ENCODE results near the gene STK24.
A peak's percentile ranks its signal among the peaks of the same experiment; 100 is the strongest.

Gene STK24

DNA sequence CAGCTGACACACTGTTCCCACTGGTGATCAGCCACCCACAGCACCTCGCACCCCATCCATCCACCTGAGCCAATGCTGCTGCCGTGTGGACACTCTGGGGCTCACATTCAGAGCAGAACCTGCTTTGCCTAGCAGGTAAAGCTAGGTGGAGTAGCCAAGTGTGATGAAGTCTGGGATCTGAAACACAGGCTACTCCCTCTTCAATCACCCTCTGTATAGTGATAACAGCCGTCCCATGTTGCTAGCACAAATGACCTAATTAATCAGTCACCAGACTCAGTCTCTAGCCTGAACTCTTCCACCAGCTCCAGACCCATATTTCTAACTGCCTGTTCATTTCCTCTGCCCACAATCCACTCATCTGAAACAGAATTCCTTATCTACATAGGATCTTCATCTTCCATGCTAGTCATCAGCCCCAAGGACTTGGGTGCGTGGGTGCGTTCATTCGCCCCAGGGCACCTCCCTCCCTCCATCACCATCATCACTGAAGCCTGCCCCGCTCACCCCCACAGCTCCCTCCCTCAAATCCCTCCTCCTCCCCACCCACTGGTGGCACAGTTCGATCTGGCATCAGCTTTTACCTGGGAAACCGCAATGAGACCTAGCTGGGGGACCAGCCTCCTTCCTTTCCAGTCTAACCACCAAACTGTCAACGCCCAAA, 19.8 kb downstream of the STK24 start:
- no peaks in the 10 kb centered on the region for H3K27me3 ChIP-seq (ENCODE audit: control insufficient read depth in 5 of 5, insufficient read depth in 4 of 5, low read length in 5 of 5)
- H3K9me3 ChIP-seq (ENCODE audit: control insufficient read depth in 5 of 5, low read length in 5 of 5), result no peaks in the 10 kb centered on the region
- H3K27ac ChIP-seq (ENCODE audit: low read depth, low read length), result no peak overlapping the region
- H3K9ac ChIP-seq (ENCODE audit: low read length in 5 of 5), result no peak overlapping the region
- peaks cover 0 to 6% (median 2%) of the 10 kb centered on the region in 5 donors for H3K36me3 ChIP-seq (ENCODE audit: control insufficient read depth in 5 of 5, insufficient read depth in 5 of 5, low read length in 5 of 5)
- H3K4me3 ChIP-seq (ENCODE audit: low read depth in 1 of 5, low read length in 5 of 5), result no peak overlapping the region
- peaks cover 1 to 34% (median 31%) of the 10 kb centered on the region in 5 donors for H3K4me1 ChIP-seq (ENCODE audit: control insufficient read depth in 5 of 5, insufficient read depth in 5 of 5, low read length in 5 of 5)

GRCh38 chr13:98556142-98556816, 20.6 kb downstream of the STK24 start:
- no peak overlapping the region for H3K9ac ChIP-seq (ENCODE audit: low read length in 5 of 5)
- peaks cover 0 to 11% (median 5%) of the 10 kb centered on the region in 5 donors for H3K36me3 ChIP-seq (ENCODE audit: control insufficient read depth in 5 of 5, insufficient read depth in 5 of 5, low read length in 5 of 5)
- no peak overlapping the region for H3K27ac ChIP-seq (ENCODE audit: low read depth, low read length)
- no peaks in the 10 kb centered on the region for H3K9me3 ChIP-seq (ENCODE audit: control insufficient read depth in 5 of 5, low read length in 5 of 5)
- no peaks in the 10 kb centered on the region for H3K27me3 ChIP-seq (ENCODE audit: control insufficient read depth in 5 of 5, insufficient read depth in 4 of 5, low read length in 5 of 5)
- no peak overlapping the region for H3K4me3 ChIP-seq (ENCODE audit: low read depth in 1 of 5, low read length in 5 of 5)
- peaks cover 1 to 34% (median 31%) of the 10 kb centered on the region in 5 donors for H3K4me1 ChIP-seq (ENCODE audit: control insufficient read depth in 5 of 5, insufficient read depth in 5 of 5, low read length in 5 of 5)

DNA sequence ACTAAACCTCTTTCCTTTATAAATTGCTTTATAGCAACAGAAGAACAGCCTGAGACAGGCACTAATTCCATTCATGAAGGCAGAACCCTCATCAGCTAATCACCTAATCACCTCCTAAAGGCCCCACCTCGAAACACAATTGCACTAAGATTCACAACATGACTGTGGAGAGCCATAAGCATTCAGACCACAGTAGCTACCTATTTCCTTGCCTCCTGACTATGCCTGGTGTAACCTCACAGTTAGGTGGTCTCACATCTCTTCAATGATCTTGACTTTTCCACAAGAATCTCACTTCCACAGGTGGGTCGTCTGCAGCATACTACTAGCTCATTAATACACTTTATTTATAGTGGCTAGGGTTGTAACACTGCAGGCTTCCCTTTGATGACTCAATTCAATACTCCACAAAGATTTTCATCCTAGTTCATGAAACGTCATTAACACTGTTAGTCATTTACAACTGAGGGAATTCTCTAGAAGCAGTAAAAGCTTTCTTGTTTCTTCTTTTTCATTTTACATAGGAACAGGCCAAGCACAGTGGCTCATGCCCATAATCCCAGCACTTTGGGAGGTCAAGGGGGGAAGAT, 27.1 kb downstream of the STK24 start:
- H3K27ac ChIP-seq (ENCODE audit: low read depth, low read length), result no peak overlapping the region
- H3K4me3 ChIP-seq (ENCODE audit: low read depth in 1 of 5, low read length in 5 of 5), result no peak overlapping the region
- H3K9ac ChIP-seq (ENCODE audit: low read length in 5 of 5), result no peak overlapping the region
- no peaks in the 10 kb centered on the region for H3K9me3 ChIP-seq (ENCODE audit: control insufficient read depth in 5 of 5, low read length in 5 of 5)
- peaks cover 0 to 11% (median 5%) of the 10 kb centered on the region in 5 donors for H3K36me3 ChIP-seq (ENCODE audit: control insufficient read depth in 5 of 5, insufficient read depth in 5 of 5, low read length in 5 of 5)
- peaks cover 1 to 19% (median 13%) of the 10 kb centered on the region in 5 donors for H3K4me1 ChIP-seq (ENCODE audit: control insufficient read depth in 5 of 5, insufficient read depth in 5 of 5, low read length in 5 of 5)
- H3K27me3 ChIP-seq (ENCODE audit: control insufficient read depth in 5 of 5, insufficient read depth in 4 of 5, low read length in 5 of 5), result no peaks in the 10 kb centered on the region

DNA sequence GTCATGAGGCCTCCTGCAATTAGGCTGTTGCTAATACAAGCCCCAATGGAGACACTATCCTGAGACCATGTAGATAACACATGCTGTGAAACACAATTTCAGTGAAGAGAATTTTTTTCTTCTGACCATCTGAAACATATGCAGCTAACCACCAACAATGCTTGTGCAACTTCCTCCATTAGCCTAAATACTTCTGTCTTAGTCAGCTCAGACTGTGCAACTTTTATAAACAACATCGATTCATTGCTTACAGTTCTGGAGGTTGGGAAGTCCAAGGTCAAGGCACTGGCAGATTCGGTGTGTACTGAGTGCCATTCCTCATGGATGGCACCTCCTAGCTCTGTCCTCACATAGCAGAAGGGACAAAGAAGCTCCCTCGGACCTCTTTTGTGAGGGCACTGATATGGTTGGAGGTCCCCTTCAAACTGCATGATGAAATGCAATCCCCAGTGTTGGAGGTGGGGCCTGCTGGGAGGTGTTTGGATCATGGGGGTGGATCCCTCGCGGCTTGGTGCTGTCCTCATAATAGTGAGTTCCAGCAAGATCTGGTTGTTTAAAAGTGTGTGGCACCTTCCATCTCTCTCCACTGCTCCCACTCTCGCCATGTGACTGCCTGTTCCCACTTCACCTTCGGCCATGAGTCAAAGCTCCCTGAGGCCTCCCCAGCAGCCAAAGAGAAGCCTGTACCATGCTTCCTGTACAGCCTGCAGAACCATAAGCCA, 27.7 kb downstream of the STK24 start:
- no peak overlapping the region for H3K4me3 ChIP-seq (ENCODE audit: low read depth in 1 of 5, low read length in 5 of 5)
- no peak overlapping the region for H3K9ac ChIP-seq (ENCODE audit: low read length in 5 of 5)
- peaks cover 0 to 11% (median 5%) of the 10 kb centered on the region in 5 donors for H3K36me3 ChIP-seq (ENCODE audit: control insufficient read depth in 5 of 5, insufficient read depth in 5 of 5, low read length in 5 of 5)
- H3K27me3 ChIP-seq (ENCODE audit: control insufficient read depth in 5 of 5, insufficient read depth in 4 of 5, low read length in 5 of 5), result no peaks in the 10 kb centered on the region
- H3K27ac ChIP-seq (ENCODE audit: low read depth, low read length), result no peak overlapping the region
- H3K4me1 ChIP-seq (ENCODE audit: control insufficient read depth in 5 of 5, insufficient read depth in 5 of 5, low read length in 5 of 5), result peaks cover 2 to 22% (median 18%) of the 10 kb centered on the region in 5 donors
- no peaks in the 10 kb centered on the region for H3K9me3 ChIP-seq (ENCODE audit: control insufficient read depth in 5 of 5, low read length in 5 of 5)

- Histone ChIP-seq H3K9ac (ENCODE audit: low read length in 5 of 5) (no peak overlapping the region), H3K27ac (ENCODE audit: low read depth, low read length) (no peak overlapping the region), H3K36me3 (ENCODE audit: control insufficient read depth in 5 of 5, insufficient read depth in 5 of 5, low read length in 5 of 5) (peaks cover 0 to 11% (median 5%) of the 10 kb centered on the region in 5 donors), H3K27me3 (ENCODE audit: control insufficient read depth in 5 of 5, insufficient read depth in 4 of 5, low read length in 5 of 5) (no peaks in the 10 kb centered on the region), H3K4me1 (ENCODE audit: control insufficient read depth in 5 of 5, insufficient read depth in 5 of 5, low read length in 5 of 5) (peaks cover 3 to 26% (median 18%) of the 10 kb centered on the region in 5 donors), H3K4me3 (ENCODE audit: low read depth in 1 of 5, low read length in 5 of 5) (no peak overlapping the region), H3K9me3 (ENCODE audit: control insufficient read depth in 5 of 5, low read length in 5 of 5) (no peaks in the 10 kb centered on the region)
Observed at GRCh38 chr13:98548230-98548629, 28.7 kb downstream of the STK24 start.

GRCh38 chr13:98547455-98547854, 29.5 kb downstream of the STK24 start:
- H3K4me3 ChIP-seq (ENCODE audit: low read depth in 1 of 5, low read length in 5 of 5), result no peak overlapping the region
- H3K27me3 ChIP-seq (ENCODE audit: control insufficient read depth in 5 of 5, insufficient read depth in 4 of 5, low read length in 5 of 5), result no peaks in the 10 kb centered on the region
- H3K9ac ChIP-seq (ENCODE audit: low read length in 5 of 5), result no peak overlapping the region
- no peaks in the 10 kb centered on the region for H3K9me3 ChIP-seq (ENCODE audit: control insufficient read depth in 5 of 5, low read length in 5 of 5)
- H3K27ac ChIP-seq (ENCODE audit: low read depth, low read length), result no peak overlapping the region
- H3K36me3 ChIP-seq (ENCODE audit: control insufficient read depth in 5 of 5, insufficient read depth in 5 of 5, low read length in 5 of 5), result peaks cover 0 to 11% (median 4%) of the 10 kb centered on the region in 5 donors
- H3K4me1 ChIP-seq (ENCODE audit: control insufficient read depth in 5 of 5, insufficient read depth in 5 of 5, low read length in 5 of 5), result peaks cover 3 to 32% (median 23%) of the 10 kb centered on the region in 5 donors

- H3K4me3 ChIP-seq (ENCODE audit: low read depth in 1 of 5, low read length in 5 of 5), result no peak overlapping the region
- H3K36me3 ChIP-seq (ENCODE audit: control insufficient read depth in 5 of 5, insufficient read depth in 5 of 5, low read length in 5 of 5), result peaks cover 0 to 8% (median 1%) of the 10 kb centered on the region in 5 donors
- H3K9ac ChIP-seq (ENCODE audit: low read length in 5 of 5), result no peak overlapping the region
- no peak overlapping the region for H3K27ac ChIP-seq (ENCODE audit: low read depth, low read length)
- H3K27me3 ChIP-seq (ENCODE audit: control insufficient read depth in 5 of 5, insufficient read depth in 4 of 5, low read length in 5 of 5), result no peaks in the 10 kb centered on the region
- no peaks in the 10 kb centered on the region for H3K9me3 ChIP-seq (ENCODE audit: control insufficient read depth in 5 of 5, low read length in 5 of 5)
- peaks cover 8 to 42% (median 33%) of the 10 kb centered on the region in 5 donors for H3K4me1 ChIP-seq (ENCODE audit: control insufficient read depth in 5 of 5, insufficient read depth in 5 of 5, low read length in 5 of 5)
Observed at GRCh38 chr13:98546402-98546801, 30.5 kb downstream of the STK24 start.

DNA sequence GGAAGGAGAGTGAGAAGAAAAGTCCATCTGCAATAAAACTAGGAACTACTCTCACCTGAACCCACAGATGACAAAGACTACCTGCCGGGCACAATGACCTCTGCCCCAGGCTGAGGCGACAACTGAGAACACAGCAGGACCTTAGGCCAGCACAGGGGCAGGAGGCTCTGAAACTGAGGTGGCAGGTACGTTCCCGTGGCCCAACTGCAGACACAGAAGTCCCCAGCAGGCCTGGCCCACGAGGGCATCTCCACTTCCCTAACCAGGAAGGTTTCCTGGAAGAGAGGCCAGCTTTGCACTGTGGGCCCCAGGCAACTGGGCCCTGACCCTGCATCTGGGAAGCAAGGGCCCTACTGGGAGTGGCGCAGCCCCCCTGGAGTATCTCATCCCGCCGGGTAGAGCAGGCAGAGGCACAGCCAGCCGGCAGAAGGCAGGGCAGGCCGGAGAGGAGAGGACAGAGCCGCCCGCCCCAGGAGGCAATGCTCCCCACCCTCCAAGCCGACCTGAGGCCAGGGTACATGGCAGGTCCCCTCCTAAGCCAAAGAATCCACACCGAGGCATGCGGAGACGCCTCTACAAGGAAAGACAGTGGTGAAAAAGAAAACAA, 32.7 kb downstream of the STK24 start:
- Histone ChIP-seq H3K4me1 (ENCODE audit: control insufficient read depth in 5 of 5, insufficient read depth in 5 of 5, low read length in 5 of 5) (peaks cover 8 to 64% (median 54%) of the 10 kb centered on the region in 5 donors), H3K36me3 (ENCODE audit: control insufficient read depth in 5 of 5, insufficient read depth in 5 of 5, low read length in 5 of 5) (peaks cover 0 to 2% (median 0%) of the 10 kb centered on the region in 5 donors), H3K4me3 (ENCODE audit: low read depth in 1 of 5, low read length in 5 of 5) (no peak overlapping the region), H3K27ac (ENCODE audit: low read depth, low read length) (peak overlapping the region; percentile 19), H3K9ac (ENCODE audit: low read length in 5 of 5) (no peak overlapping the region), H3K9me3 (ENCODE audit: control insufficient read depth in 5 of 5, low read length in 5 of 5) (no peaks in the 10 kb centered on the region), H3K27me3 (ENCODE audit: control insufficient read depth in 5 of 5, insufficient read depth in 4 of 5, low read length in 5 of 5) (no peaks in the 10 kb centered on the region)

GRCh38 chr13:98543378-98544103, 33.4 kb downstream of the STK24 start:
- Histone ChIP-seq H3K36me3 (ENCODE audit: control insufficient read depth in 5 of 5, insufficient read depth in 5 of 5, low read length in 5 of 5) (peaks cover 0 to 2% (median 0%) of the 10 kb centered on the region in 5 donors), H3K9ac (ENCODE audit: low read length in 5 of 5) (no peak overlapping the region), H3K27ac (ENCODE audit: low read depth, low read length) (no peak overlapping the region), H3K9me3 (ENCODE audit: control insufficient read depth in 5 of 5, low read length in 5 of 5) (no peaks in the 10 kb centered on the region), H3K4me1 (ENCODE audit: control insufficient read depth in 5 of 5, insufficient read depth in 5 of 5, low read length in 5 of 5) (peaks cover 8 to 71% (median 59%) of the 10 kb centered on the region in 5 donors), H3K27me3 (ENCODE audit: control insufficient read depth in 5 of 5, insufficient read depth in 4 of 5, low read length in 5 of 5) (no peaks in the 10 kb centered on the region), H3K4me3 (ENCODE audit: low read depth in 1 of 5, low read length in 5 of 5) (peak overlapping the region in 1 of 5 donors; percentile 54)
